ENCODE results near the gene MAPT. TPM values are rescaled to one million over a fixed set of nuclear protein-coding genes. Genes with fewer than 3 reads are reported as not detected.

MAPT gene
- total RNA-seq, 4 donors from 2014 or later = 4.2 to 11.1 (median 7.3) TPM

- intact Hi-C loops (cut with DNase I) = no loop called here
- TF ChIP-seq CTCF (IDR thresholded peaks at IDR 0.05) = no peak
- no peak for TF ChIP-seq POLR2AphosphoS5 (IDR thresholded peaks at IDR 0.05)
- no peak for TF ChIP-seq EP300 (IDR thresholded peaks at IDR 0.05)
- TF ChIP-seq POLR2A (IDR thresholded peaks at IDR 0.05; ENCODE audit: low read depth) = no peak
Observed at GRCh38 chr17:45973099-45973780, 78.9 kb downstream of the MAPT start.

GRCh38 chr17:45973946-45974859, 79.8 kb downstream of the MAPT start:
- Histone ChIP-seq H3K27ac (replicated peaks in 1 of 4) (no peak overlapping the region), H3K4me1 (peaks cover 0 to 13% (median 8%) of the 10 kb centered on the region in 4 donors), H3K4me3 (no peak overlapping the region), H3K36me3 (peaks cover 0 to 5% (median 0%) of the 10 kb centered on the region in 4 donors), H3K9me3 (no peaks in the 10 kb centered on the region), H3K27me3 (no peaks in the 10 kb centered on the region)
- TF ChIP-seq POLR2A (IDR thresholded peaks at IDR 0.05; ENCODE audit: low read depth) (no peak), EP300 (IDR thresholded peaks at IDR 0.05) (no peak), POLR2AphosphoS5 (IDR thresholded peaks at IDR 0.05) (no peak), CTCF (IDR thresholded peaks at IDR 0.05) (no peak)
- no peak for DNase-seq (ENCODE audit: extremely low spot score)
- WGBS = 88% methylated on average over 15 of the region's 17 CpGs
- intact Hi-C loops (cut with DNase I) = no loop called here

More at GRCh38 chr17:45973099-45973780, 78.9 kb downstream of the MAPT start:
- H3K4me3 ChIP-seq = no peak overlapping the region
- no peaks in the 10 kb centered on the region for H3K27me3 ChIP-seq
- WGBS = 84% methylated on average over 10 of the region's 12 CpGs
- peaks cover 0 to 13% (median 8%) of the 10 kb centered on the region in 4 donors for H3K4me1 ChIP-seq
- DNase-seq (ENCODE audit: extremely low spot score) = no peak
- H3K36me3 ChIP-seq = peaks cover 0 to 5% (median 0%) of the 10 kb centered on the region in 4 donors
- H3K9me3 ChIP-seq = no peaks in the 10 kb centered on the region
- H3K27ac ChIP-seq (replicated peaks in 1 of 4) = no peak overlapping the region

- no peak for TF ChIP-seq POLR2A (IDR thresholded peaks at IDR 0.05; ENCODE audit: low read depth)
- TF ChIP-seq EP300 (IDR thresholded peaks at IDR 0.05) = no peak
- TF ChIP-seq POLR2AphosphoS5 (IDR thresholded peaks at IDR 0.05) = no peak
- no peak for TF ChIP-seq CTCF (IDR thresholded peaks at IDR 0.05)
- WGBS = 92% methylated on average over 4 of the region's 10 CpGs
- H3K4me3 ChIP-seq = no peak overlapping the region
- no peak for DNase-seq (ENCODE audit: extremely low spot score)
- peaks cover 0 to 5% (median 0%) of the 10 kb centered on the region in 4 donors for H3K36me3 ChIP-seq
- intact Hi-C loops (cut with DNase I) = no loop called here
- H3K27me3 ChIP-seq = no peaks in the 10 kb centered on the region
- no peaks in the 10 kb centered on the region for H3K9me3 ChIP-seq
- no peak overlapping the region for H3K27ac ChIP-seq (replicated peaks in 1 of 4)
- H3K4me1 ChIP-seq = peaks cover 0 to 13% (median 8%) of the 10 kb centered on the region in 4 donors
Observed at GRCh38 chr17:45974916-45975630, 80.7 kb downstream of the MAPT start.

GRCh38 chr17:45975640-45976295, 81.4 kb downstream of the MAPT start:
- Histone ChIP-seq H3K27me3 (no peaks in the 10 kb centered on the region), H3K27ac (replicated peaks in 1 of 4) (no peak overlapping the region), H3K4me1 (peaks cover 0 to 13% (median 8%) of the 10 kb centered on the region in 4 donors), H3K36me3 (no peaks in the 10 kb centered on the region), H3K9me3 (no peaks in the 10 kb centered on the region), H3K4me3 (no peak overlapping the region)
- intact Hi-C loops (cut with DNase I) = no loop called here
- TF ChIP-seq POLR2A (IDR thresholded peaks at IDR 0.05; ENCODE audit: low read depth) = no peak
- TF ChIP-seq CTCF (IDR thresholded peaks at IDR 0.05) = no peak
- no peak for TF ChIP-seq EP300 (IDR thresholded peaks at IDR 0.05)
- TF ChIP-seq POLR2AphosphoS5 (IDR thresholded peaks at IDR 0.05) = no peak
- DNase-seq (ENCODE audit: extremely low spot score) = no peak
- 65% methylated on average over 6 of the region's 8 CpGs for WGBS
